NCI-H2227 treated with DMSO at 0.1 percent for 48 hours (cell line): ENCODE data around the gene DENND2D.

ENCODE experiments used
- DNase-seq: peaks from one replicate; lab custom pipeline; 2025; lab: John Stamatoyannopoulos, UW

Gene DENND2D, protein sequence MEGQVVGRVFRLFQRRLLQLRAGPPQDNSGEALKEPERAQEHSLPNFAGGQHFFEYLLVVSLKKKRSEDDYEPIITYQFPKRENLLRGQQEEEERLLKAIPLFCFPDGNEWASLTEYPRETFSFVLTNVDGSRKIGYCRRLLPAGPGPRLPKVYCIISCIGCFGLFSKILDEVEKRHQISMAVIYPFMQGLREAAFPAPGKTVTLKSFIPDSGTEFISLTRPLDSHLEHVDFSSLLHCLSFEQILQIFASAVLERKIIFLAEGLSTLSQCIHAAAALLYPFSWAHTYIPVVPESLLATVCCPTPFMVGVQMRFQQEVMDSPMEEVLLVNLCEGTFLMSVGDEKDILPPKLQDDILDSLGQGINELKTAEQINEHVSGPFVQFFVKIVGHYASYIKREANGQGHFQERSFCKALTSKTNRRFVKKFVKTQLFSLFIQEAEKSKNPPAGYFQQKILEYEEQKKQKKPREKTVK

DNA sequence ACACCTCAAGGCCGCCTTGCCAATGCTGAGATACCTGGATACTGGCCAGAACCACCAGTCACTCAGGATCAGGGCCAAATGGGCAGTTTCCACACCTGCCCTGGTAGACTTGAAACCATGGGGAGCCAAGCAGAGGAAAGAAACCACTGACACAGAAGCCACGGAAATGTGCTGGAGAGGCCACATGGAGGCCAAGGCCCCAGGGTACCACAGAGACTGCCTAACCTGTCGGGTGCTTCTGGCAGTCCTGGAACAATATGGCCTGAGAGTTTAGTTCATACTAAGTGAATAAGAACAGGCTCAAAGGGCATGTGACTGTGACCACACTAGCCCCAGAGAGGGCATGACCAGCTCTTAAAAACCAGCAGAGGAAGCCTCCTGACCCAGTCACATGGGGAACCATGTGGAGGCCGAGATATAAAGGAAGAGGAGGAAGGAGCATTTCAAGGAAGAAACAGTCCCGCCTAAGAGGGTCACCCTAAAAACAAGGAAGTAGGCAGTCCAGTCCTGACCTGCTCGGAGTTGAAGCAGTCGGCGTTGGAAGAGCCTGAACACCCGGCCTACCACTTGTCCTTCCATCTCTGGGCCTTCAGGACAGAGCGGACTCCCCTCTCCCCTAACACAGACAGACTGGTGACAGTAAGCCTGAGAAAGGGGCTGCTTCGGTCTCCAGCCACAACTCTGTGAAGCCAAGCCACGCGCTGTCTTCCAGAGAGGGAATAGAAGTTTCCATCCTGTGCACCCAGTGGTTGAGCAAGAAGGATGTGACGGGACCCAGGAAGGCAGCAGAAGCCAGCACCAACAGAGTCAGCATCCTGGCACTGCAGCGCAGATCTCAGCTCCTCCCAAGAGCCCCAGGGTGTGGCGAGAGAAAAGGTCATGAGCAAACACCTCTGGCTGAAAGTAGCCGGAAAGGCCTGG is at the start of gene DENND2D:
Gene DENND2D, minus strand, starts transcription at position 766 of the 921 bp plus-strand sequence. Its CDS starts 187 bp downstream, at position 579.
- DNase-seq, result no peak

DNA sequence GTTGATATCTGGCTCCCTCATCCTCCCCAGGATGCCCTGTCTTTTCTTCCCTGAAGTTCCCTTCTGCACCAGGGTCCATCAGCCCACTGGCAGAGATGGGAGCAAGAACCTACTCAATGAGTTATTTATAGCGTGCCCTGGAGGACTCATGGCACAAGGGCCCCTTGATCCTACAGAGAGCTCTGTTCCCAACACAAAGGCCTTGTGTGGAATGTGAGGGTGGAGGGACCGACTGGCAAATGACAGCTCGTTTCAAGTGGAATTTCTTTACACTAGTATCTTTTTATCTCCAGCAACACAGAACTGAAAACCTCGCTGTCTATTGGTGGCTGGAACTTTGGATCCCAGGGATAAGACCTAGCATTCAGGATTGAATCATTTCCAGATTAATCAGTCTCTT is 49.5 kb upstream of the DENND2D start:
- DNase-seq, result no peak

GRCh38 chr1:111247125-111247838 is 46.8 kb upstream of the DENND2D start:
- no peak for DNase-seq

GRCh38 chr1:111242805-111243523 is 42.5 kb upstream of the DENND2D start:
- no peak for DNase-seq

GRCh38 chr1:111241797-111242196 is 41.4 kb upstream of the DENND2D start:
- no peak for DNase-seq

- no peak for DNase-seq
Measured at GRCh38 chr1:111238056-111238795, 37.8 kb upstream of the DENND2D start.

DNA sequence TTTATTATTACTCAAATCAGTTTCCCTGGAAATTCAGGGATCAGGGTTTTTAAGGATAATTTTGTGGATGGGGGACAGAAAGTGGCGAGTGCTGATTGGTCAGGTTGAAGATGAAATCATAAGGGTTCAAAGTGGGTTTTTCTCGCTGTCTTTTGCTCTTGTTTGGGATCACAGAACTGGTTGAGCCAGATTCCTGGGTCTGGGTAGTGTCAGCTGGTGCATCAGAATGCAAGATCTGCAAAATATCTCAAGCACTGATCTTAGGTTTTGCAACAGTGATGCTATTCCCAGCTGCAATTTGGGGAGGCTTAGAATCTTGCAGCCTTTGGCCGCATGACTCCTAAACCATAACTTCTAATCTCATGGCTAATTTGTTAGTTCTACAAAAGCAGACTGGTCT is 36.4 kb upstream of the DENND2D start:
- no peak for DNase-seq

- no peak for DNase-seq
Measured at GRCh38 chr1:111236379-111236778, 35.9 kb upstream of the DENND2D start.

- DNase-seq, result no peak
Measured at GRCh38 chr1:111234866-111235265, 34.4 kb upstream of the DENND2D start.

- DNase-seq, result no peak
Measured at GRCh38 chr1:111234258-111234657, 33.8 kb upstream of the DENND2D start.

DNA sequence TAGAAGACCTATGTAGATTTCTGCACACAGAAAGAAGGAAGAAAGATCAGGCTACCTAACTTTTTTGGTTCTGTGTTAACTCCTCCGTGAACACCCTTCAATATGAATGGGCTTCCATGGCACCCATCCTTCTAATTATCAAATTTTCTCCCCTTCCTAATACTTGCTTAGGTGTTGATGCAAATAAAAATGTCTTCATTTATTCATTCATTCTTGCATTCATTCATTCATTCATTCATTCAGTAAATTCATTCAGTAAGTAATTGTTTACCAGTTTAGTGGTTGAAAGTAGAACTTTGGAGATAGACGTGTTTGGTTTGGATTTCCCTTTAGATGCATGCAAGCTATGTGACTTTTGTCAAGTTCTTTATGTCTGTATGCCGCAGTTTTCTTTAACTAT is 31.7 kb upstream of the DENND2D start:
- DNase-seq, result no peak

DNA sequence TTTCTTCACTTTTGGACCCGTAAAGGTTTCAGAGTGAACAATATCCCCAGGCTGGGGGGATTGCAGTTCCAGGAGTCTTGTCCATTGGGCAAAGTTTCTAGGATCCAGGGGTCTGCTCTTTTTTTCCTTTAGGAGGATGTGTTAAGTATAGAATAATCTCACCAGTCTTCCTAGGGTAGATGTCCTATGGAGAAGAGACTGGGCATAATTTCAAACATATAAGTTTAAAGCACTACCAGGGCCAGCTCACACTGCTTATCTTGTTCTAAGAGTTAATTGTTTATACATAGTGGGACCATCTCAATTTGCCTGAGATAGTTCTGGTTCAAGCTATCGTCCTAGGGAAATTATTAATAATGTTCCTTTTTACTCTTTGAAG is 28.3 kb upstream of the DENND2D start:
- DNase-seq, result no peak

DNA sequence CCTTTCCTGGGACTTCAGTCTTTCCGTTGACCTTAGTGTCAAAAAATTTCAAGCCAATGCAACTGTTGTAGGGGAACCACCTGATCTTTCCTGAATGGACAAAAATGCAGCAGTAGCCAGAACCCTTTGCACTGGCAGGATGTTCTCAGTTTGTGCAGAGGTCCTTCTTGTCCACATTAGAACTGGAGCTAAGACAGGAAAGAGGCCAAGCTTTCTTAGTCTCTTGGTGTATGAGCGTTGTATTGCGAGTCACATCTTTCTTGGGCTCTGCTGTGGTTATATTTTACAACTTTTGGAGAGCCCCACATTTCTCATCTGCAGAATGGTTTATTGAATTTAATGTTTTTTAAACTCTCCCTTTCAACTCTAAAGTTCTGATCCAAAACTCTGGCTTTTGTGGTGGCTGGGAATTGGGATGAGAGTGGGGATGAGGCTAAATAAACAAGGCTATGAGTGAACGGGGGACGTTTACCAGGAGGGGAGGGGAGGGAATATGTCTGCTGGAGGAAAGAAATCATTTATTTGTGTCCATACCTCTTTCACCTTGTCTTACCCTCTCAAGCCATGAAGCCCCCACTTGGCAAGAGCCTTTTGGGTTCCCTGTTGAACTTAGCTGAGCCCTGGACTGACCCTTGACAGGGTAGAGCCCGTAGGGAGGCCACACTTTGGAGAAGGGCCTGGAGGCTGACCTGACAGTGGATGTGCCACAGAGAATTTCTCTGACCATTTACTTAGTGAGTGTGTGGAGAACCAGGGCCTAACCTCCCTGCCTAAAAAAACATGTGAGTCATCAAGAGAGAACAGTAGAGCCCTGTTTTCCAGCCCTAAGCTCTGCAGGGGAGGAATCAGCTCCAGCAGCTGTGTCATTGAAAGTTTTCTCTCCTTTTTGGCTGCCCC is 27.7 kb upstream of the DENND2D start:
- DNase-seq, result no peak

- no peak for DNase-seq
Measured at GRCh38 chr1:111227434-111227833, 27.0 kb upstream of the DENND2D start, which contains the start of gene CHI3L2. TSS of gene CHI3L2 (plus strand) at chr1:111227713. CDS start at chr1:111227730, 17 bp downstream.

- no peak for DNase-seq
Measured at GRCh38 chr1:111225717-111226400, 25.4 kb upstream of the DENND2D start.

- no peak for DNase-seq
Measured at GRCh38 chr1:111225091-111225490, 24.6 kb upstream of the DENND2D start.

- DNase-seq, result no peak
Measured at GRCh38 chr1:111223126-111223685, 22.8 kb upstream of the DENND2D start.

- DNase-seq, result peak; percentile 11
Measured at GRCh38 chr1:111222308-111223125, 22.1 kb upstream of the DENND2D start.
